ENCODE measurements around the gene POLE.

POLE gene

DNA sequence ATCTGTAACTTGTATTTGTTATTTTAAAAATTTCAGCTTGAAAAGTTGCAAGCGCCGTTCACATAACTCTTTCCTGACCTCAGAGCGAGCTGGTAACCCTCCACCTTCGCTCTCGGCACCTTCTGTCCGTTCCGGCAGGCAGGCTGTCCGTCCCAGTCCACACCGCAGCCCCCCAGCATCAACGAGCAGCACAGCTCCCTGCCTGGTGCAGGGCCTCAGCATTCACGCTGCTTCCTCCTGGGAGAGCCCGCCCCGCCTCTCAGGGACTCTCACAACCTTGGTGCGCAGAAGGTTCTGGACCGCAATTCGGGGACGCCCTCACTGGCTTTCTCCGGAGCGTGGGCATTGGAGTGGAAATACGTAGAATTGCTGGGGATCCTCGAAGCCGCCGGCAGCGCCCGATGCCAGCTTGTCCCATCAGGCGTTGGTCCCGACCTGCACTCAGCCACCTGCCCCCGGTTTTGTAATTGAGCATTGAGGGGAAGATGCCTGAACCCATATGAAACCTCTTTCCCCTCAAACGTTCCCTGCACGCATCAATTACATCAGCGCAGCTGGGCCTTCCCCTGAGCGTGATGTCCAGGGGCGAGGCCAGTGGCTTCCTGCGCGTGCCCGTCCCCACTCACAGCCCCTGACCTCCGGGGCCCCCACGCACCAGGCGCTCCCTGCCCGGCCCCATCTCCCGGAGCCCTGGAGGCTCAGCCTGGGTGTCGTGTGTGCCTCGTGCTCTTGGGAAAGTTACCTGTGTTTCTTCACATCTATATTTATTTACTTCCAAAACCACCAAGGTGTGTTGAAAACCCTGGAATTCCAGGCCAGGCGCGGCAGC is 95.8 kb downstream of the POLE start:
- Histone ChIP-seq H3K14ac (ENCODE audit: low read length in 2 of 2) (no peak overlapping the region), H3K79me1 (replicated peaks; ENCODE audit: low read length, poor library complexity, severe bottlenecking) (no peaks in the 10 kb centered on the region), H2BK15ac (ENCODE audit: low read depth, poor library complexity, severe bottlenecking) (no peak overlapping the region), H3K9me3 (ENCODE audit: control insufficient read depth, low read length) (peaks cover 6% of the 10 kb centered on the region), H4K91ac (ENCODE audit: low read length) (no peak overlapping the region), H2AFZ (ENCODE audit: low read depth, low read length) (no peak overlapping the region), H3K9ac (ENCODE audit: low read length) (no peak overlapping the region), H3K18ac (ENCODE audit: low read depth in 1 of 2, low read length in 2 of 2) (no peak overlapping the region), H3K4me1 (ENCODE audit: control insufficient read depth, insufficient read depth, low read depth, low read length) (peaks cover 13% of the 10 kb centered on the region), H4K8ac (ENCODE audit: low read length) (no peak overlapping the region), H2BK120ac (ENCODE audit: low read depth, low read length) (no peak overlapping the region), H3K4ac (ENCODE audit: low read depth in 1 of 2, low read length in 2 of 2) (no peak overlapping the region), H2BK5ac (ENCODE audit: low read depth, low read length, poor library complexity, severe bottlenecking) (no peak overlapping the region), H3K4me3 (ENCODE audit: insufficient read depth in 1 of 2, low read depth in 1 of 2, low read length in 2 of 2) (no peak overlapping the region), H3K27ac (ENCODE audit: low read length, poor library complexity, severe bottlenecking) (no peak overlapping the region), H3K23ac (ENCODE audit: low read length in 2 of 2) (no peak overlapping the region), H2BK12ac (ENCODE audit: low read length in 2 of 2) (no peak overlapping the region), H2AK5ac (ENCODE audit: low read length, severe bottlenecking) (no peak overlapping the region), H3K4me2 (ENCODE audit: low read length, poor library complexity, severe bottlenecking) (no peak overlapping the region), H3K36me3 (ENCODE audit: control insufficient read depth in 1 of 2, insufficient read depth in 2 of 2, low read depth in 1 of 2, low read length in 2 of 2) (no peaks in the 10 kb centered on the region), H3K27me3 (ENCODE audit: control insufficient read depth in 1 of 2, insufficient read depth in 1 of 2, low read length in 2 of 2) (peaks cover 7 to 83% of the 10 kb centered on the region in 2 experiments)
- no peak for DNase-seq
- 91% methylated on average over 42 of the region's 45 CpGs for WGBS

DNA sequence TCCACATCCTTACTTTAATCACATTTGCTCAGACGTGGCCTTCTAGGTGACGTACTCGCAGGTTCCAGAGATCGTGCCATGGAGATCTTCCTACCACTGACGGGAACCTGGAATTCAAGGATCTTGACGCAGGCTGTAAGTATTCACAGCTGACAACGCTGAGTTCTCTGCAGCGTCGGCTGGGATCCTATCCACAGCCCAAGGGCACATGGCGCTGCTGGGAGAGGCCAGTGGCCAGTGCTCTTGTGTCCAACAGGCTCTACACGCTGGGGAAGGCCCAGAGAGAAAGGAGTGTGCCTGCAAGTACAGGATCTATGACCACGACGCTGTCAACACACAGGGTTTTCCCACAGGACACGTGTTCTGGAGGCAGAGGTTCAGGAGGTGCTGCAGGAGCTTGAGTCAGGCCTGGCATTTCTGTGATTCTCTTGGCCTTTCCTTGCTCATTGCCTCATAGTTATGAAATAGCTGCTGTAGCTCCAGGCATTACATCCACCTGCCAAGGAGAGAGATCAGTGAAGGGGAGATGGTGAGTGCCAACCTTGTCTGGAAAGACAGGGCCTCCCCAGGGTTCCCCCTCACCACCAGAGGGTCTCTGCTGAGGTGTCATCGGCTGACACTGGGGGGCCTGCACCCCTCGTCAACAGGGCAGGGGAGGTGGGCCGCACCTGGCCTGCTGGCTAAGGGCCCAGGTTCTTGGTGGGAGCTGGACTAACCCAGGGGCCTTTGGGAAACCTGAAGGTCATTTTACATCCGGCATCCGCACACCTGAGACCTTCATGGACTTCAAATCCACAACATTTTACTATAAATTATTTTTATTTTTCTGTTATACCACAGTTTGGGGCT is 98.1 kb downstream of the POLE start:
- Histone ChIP-seq H4K8ac (ENCODE audit: low read length) (no peak overlapping the region), H2AK5ac (ENCODE audit: low read length, severe bottlenecking) (no peak overlapping the region), H2BK12ac (ENCODE audit: low read length in 2 of 2) (no peak overlapping the region), H3K79me1 (replicated peaks; ENCODE audit: low read length, poor library complexity, severe bottlenecking) (no peaks in the 10 kb centered on the region), H3K27me3 (ENCODE audit: control insufficient read depth in 1 of 2, insufficient read depth in 1 of 2, low read length in 2 of 2) (peaks cover 7 to 85% of the 10 kb centered on the region in 2 experiments), H4K91ac (ENCODE audit: low read length) (no peak overlapping the region), H3K36me3 (ENCODE audit: control insufficient read depth in 1 of 2, insufficient read depth in 2 of 2, low read depth in 1 of 2, low read length in 2 of 2) (peaks cover 0 to 9% of the 10 kb centered on the region in 2 experiments), H2BK120ac (ENCODE audit: low read depth, low read length) (no peak overlapping the region), H3K18ac (ENCODE audit: low read depth in 1 of 2, low read length in 2 of 2) (no peak overlapping the region), H2BK5ac (ENCODE audit: low read depth, low read length, poor library complexity, severe bottlenecking) (no peak overlapping the region), H2AFZ (ENCODE audit: low read depth, low read length) (no peak overlapping the region), H3K14ac (ENCODE audit: low read length in 2 of 2) (no peak overlapping the region), H3K27ac (ENCODE audit: low read length, poor library complexity, severe bottlenecking) (no peak overlapping the region), H3K9me3 (ENCODE audit: control insufficient read depth, low read length) (peaks cover 6% of the 10 kb centered on the region), H3K4me1 (ENCODE audit: control insufficient read depth, insufficient read depth, low read depth, low read length) (peaks cover 4% of the 10 kb centered on the region), H3K23ac (ENCODE audit: low read length in 2 of 2) (no peak overlapping the region), H2BK15ac (ENCODE audit: low read depth, poor library complexity, severe bottlenecking) (no peak overlapping the region), H3K4me2 (ENCODE audit: low read length, poor library complexity, severe bottlenecking) (no peak overlapping the region), H3K9ac (ENCODE audit: low read length) (no peak overlapping the region), H3K4me3 (ENCODE audit: insufficient read depth in 1 of 2, low read depth in 1 of 2, low read length in 2 of 2) (no peak overlapping the region), H3K4ac (ENCODE audit: low read depth in 1 of 2, low read length in 2 of 2) (no peak overlapping the region)
- 83% methylated on average over 17 of the region's 19 CpGs for WGBS
- DNase-seq = peak; percentile 30

DNA sequence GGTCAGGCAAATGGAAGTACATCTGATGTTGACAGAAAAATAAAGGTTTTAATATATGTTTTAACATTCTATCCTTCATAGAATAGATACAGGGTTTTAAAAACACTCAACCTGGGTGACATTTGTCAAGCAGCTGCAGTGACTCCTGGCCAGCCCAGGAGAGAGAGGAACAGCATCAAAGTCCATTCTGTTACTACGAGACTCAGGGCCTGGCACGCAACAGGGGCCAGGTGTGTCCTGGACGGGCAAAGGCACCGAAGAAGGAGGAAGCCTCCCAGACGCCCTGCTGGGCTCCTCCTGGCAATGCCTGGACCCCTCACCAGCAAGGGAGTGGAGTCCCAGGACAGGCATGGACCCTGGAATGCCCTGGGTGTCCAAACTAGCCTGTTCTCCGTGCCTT is 98.8 kb downstream of the POLE start:
- no peak overlapping the region for H2BK15ac ChIP-seq (ENCODE audit: low read depth, poor library complexity, severe bottlenecking)

DNA sequence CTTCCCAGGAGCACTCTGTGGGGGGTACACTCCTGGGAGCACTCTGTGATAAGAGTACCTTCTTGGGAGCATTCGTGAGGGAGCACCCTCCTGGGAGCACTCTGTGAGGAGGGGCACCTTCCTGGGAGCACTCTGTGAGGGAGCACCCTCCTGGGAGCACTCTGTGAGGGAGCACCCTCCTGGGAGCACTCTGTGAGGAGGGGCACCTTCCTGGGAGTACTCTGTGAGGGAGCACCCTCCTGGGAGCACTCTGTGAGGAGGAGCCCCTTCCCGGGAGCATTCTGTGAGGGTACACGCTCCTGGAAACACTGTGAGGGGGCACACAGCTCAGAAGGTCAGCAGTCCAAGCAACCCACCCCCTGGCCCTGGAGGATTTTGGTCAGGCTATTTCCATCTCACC is 99.4 kb downstream of the POLE start:
- Histone ChIP-seq H3K9ac (ENCODE audit: low read length) (no peak overlapping the region), H2BK12ac (ENCODE audit: low read length in 2 of 2) (no peak overlapping the region), H2AK5ac (ENCODE audit: low read length, severe bottlenecking) (no peak overlapping the region), H3K27ac (ENCODE audit: low read length, poor library complexity, severe bottlenecking) (no peak overlapping the region), H3K14ac (ENCODE audit: low read length in 2 of 2) (no peak overlapping the region), H3K4ac (ENCODE audit: low read depth in 1 of 2, low read length in 2 of 2) (no peak overlapping the region), H3K27me3 (ENCODE audit: control insufficient read depth in 1 of 2, insufficient read depth in 1 of 2, low read length in 2 of 2) (peaks cover 7 to 77% of the 10 kb centered on the region in 2 experiments), H3K18ac (ENCODE audit: low read depth in 1 of 2, low read length in 2 of 2) (no peak overlapping the region), H3K23ac (ENCODE audit: low read length in 2 of 2) (no peak overlapping the region), H3K36me3 (ENCODE audit: control insufficient read depth in 1 of 2, insufficient read depth in 2 of 2, low read depth in 1 of 2, low read length in 2 of 2) (peaks cover 0 to 18% of the 10 kb centered on the region in 2 experiments), H2BK120ac (ENCODE audit: low read depth, low read length) (no peak overlapping the region), H4K8ac (ENCODE audit: low read length) (no peak overlapping the region), H3K9me3 (ENCODE audit: control insufficient read depth, low read length) (peaks cover 6% of the 10 kb centered on the region), H3K4me3 (ENCODE audit: insufficient read depth in 1 of 2, low read depth in 1 of 2, low read length in 2 of 2) (no peak overlapping the region), H2BK5ac (ENCODE audit: low read depth, low read length, poor library complexity, severe bottlenecking) (no peak overlapping the region), H2AFZ (ENCODE audit: low read depth, low read length) (no peak overlapping the region), H3K4me1 (ENCODE audit: control insufficient read depth, insufficient read depth, low read depth, low read length) (peaks cover 7% of the 10 kb centered on the region), H3K4me2 (ENCODE audit: low read length, poor library complexity, severe bottlenecking) (no peak overlapping the region), H2BK15ac (ENCODE audit: low read depth, poor library complexity, severe bottlenecking) (no peak overlapping the region), H3K79me1 (replicated peaks; ENCODE audit: low read length, poor library complexity, severe bottlenecking) (no peaks in the 10 kb centered on the region), H4K91ac (ENCODE audit: low read length) (no peak overlapping the region)
- 72% methylated on average over 3 of the region's 3 CpGs for WGBS
- DNase-seq = no peak

More for the DNA sequence above, 98.8 kb downstream of the POLE start:
- no peak overlapping the region for H3K14ac ChIP-seq (ENCODE audit: low read length in 2 of 2)
- H3K18ac ChIP-seq (ENCODE audit: low read depth in 1 of 2, low read length in 2 of 2) = no peak overlapping the region
- H2BK120ac ChIP-seq (ENCODE audit: low read depth, low read length) = no peak overlapping the region
- H3K4me2 ChIP-seq (ENCODE audit: low read length, poor library complexity, severe bottlenecking) = no peak overlapping the region
- WGBS = 72% methylated on average over 6 of the region's 6 CpGs
- H2AK5ac ChIP-seq (ENCODE audit: low read length, severe bottlenecking) = no peak overlapping the region
- H3K4ac ChIP-seq (ENCODE audit: low read depth in 1 of 2, low read length in 2 of 2) = no peak overlapping the region
- H3K9me3 ChIP-seq (ENCODE audit: control insufficient read depth, low read length) = peaks cover 6% of the 10 kb centered on the region
- no peak overlapping the region for H4K91ac ChIP-seq (ENCODE audit: low read length)
- H3K4me1 ChIP-seq (ENCODE audit: control insufficient read depth, insufficient read depth, low read depth, low read length) = peaks cover 3% of the 10 kb centered on the region
- no peak overlapping the region for H3K9ac ChIP-seq (ENCODE audit: low read length)
- H2BK5ac ChIP-seq (ENCODE audit: low read depth, low read length, poor library complexity, severe bottlenecking) = no peak overlapping the region
- H3K4me3 ChIP-seq (ENCODE audit: insufficient read depth in 1 of 2, low read depth in 1 of 2, low read length in 2 of 2) = no peak overlapping the region
- H4K8ac ChIP-seq (ENCODE audit: low read length) = no peak overlapping the region
- no peak overlapping the region for H2BK12ac ChIP-seq (ENCODE audit: low read length in 2 of 2)
- no peak overlapping the region for H2AFZ ChIP-seq (ENCODE audit: low read depth, low read length)
- peaks cover 7 to 82% of the 10 kb centered on the region in 2 experiments for H3K27me3 ChIP-seq (ENCODE audit: control insufficient read depth in 1 of 2, insufficient read depth in 1 of 2, low read length in 2 of 2)
- DNase-seq = no peak
- no peak overlapping the region for H3K23ac ChIP-seq (ENCODE audit: low read length in 2 of 2)
- peaks cover 0 to 13% of the 10 kb centered on the region in 2 experiments for H3K36me3 ChIP-seq (ENCODE audit: control insufficient read depth in 1 of 2, insufficient read depth in 2 of 2, low read depth in 1 of 2, low read length in 2 of 2)
- no peaks in the 10 kb centered on the region for H3K79me1 ChIP-seq (replicated peaks; ENCODE audit: low read length, poor library complexity, severe bottlenecking)
- no peak overlapping the region for H3K27ac ChIP-seq (ENCODE audit: low read length, poor library complexity, severe bottlenecking)
